ENCODE data around the gene PGLYRP4.

DNA sequence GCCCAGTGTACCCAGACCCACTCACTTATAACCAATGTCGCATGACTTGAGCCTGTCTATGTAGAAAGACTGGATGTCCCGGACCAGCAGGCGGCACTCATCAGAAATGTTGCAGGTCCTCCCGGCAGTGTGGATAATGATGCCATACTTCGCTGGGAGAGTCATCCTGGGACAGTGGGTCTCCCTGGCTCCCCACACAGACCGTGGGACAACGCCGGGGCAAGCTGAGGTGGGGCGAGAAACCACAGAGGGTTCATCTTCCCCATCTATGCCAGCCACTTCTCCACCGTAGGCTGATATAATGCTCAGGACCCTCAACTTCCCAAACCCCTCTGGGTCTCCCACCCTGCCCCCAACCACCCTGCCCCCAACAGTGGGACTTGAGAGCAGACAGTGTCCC lies 8.3 kb downstream of the PGLYRP4 start:
- TF ChIP-seq, protein P1, sequence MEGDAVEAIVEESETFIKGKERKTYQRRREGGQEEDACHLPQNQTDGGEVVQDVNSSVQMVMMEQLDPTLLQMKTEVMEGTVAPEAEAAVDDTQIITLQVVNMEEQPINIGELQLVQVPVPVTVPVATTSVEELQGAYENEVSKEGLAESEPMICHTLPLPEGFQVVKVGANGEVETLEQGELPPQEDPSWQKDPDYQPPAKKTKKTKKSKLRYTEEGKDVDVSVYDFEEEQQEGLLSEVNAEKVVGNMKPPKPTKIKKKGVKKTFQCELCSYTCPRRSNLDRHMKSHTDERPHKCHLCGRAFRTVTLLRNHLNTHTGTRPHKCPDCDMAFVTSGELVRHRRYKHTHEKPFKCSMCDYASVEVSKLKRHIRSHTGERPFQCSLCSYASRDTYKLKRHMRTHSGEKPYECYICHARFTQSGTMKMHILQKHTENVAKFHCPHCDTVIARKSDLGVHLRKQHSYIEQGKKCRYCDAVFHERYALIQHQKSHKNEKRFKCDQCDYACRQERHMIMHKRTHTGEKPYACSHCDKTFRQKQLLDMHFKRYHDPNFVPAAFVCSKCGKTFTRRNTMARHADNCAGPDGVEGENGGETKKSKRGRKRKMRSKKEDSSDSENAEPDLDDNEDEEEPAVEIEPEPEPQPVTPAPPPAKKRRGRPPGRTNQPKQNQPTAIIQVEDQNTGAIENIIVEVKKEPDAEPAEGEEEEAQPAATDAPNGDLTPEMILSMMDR (conservative IDR thresholded peaks at IDR 0.05; ENCODE audit: low read depth, low read length): no peak
- no peak for TF ChIP-seq EZH2 (IDR thresholded peaks at IDR 0.05; ENCODE audit: borderline replicate concordance, low read depth, low read length, poor library complexity, severe bottlenecking)

Data from A673 (cell line).